HepG2 (cell line): ENCODE data around the gene NDUFB11. TPM values are rescaled to one million over a fixed set of nuclear protein-coding genes. Genes with fewer than 3 reads are reported as not detected.
A peak's percentile ranks its signal among the peaks of the same experiment; 100 is the strongest.

Experiments used
- EHMT2 ChIP-seq: fragments of 200-600 bp; sonication (generic); IDR thresholded peaks from 2 replicates; pipeline ENCODE4 v1.7.0; 2017; ENCODE audit warnings: antibody characterized with exemption, low read depth, low read length, borderline replicate concordance
- GABPA ChIP-seq, 2 experiments: IDR thresholded peaks; 2 replicates each; pipeline ENCODE4 v1.6.1; 2011 to 2016; ENCODE audit warnings: low read depth in 2 of 2, low read length in 1 of 2, missing biosample characterization in 1 of 2, missing genetic modification characterization in 1 of 2
- GLI4 ChIP-seq: sonication (generic); formaldehyde crosslinking; IDR thresholded peaks from 2 replicates; pipeline ENCODE4 v1.5.1; 2020; ENCODE audit warnings: missing genetic modification reagents, mild to moderate bottlenecking, moderate library complexity, borderline replicate concordance
- HDAC1 ChIP-seq: sonication (generic); formaldehyde crosslinking; IDR thresholded peaks from 2 replicates; pipeline ENCODE4 v1.5.1; 2020; ENCODE audit warnings: mild to moderate bottlenecking, missing genetic modification reagents
- HDAC2 ChIP-seq: sonication (generic); formaldehyde crosslinking; IDR thresholded peaks from 2 replicates; pipeline ENCODE4 v1.4.0; 2020; ENCODE audit warnings: missing genetic modification reagents
- IRF2 ChIP-seq: IDR thresholded peaks from 2 replicates; pipeline ENCODE4 v1.6.1; 2018; ENCODE audit warnings: missing genetic modification reagents, missing compliant biosample characterization
- KLF16 ChIP-seq, 2 experiments: sonication (generic) in 1 of 2; formaldehyde crosslinking in 1 of 2; IDR thresholded peaks; 2 replicates each; pipeline versions ENCODE4 v1.6.1 to v1.8.0; 2016 to 2023; ENCODE audit warnings: missing genetic modification reagents in 2 of 2, missing compliant biosample characterization in 1 of 2
- KLF9 ChIP-seq: IDR thresholded peaks from 2 replicates; pipeline ENCODE4 v1.6.1; 2016; ENCODE audit warnings: low read depth
- RFX5 ChIP-seq: IDR thresholded peaks from 2 replicates; pipeline ENCODE4 v1.6.1; 2011; ENCODE audit warnings: low read depth, low read length, improper control_type of control experiment
- TBX2 ChIP-seq: sonication (generic); formaldehyde crosslinking; IDR thresholded peaks from 2 replicates; pipeline ENCODE4 v1.5.0; 2020; ENCODE audit warnings: missing genetic modification reagents, mild to moderate bottlenecking, borderline replicate concordance
- THAP11 ChIP-seq: IDR thresholded peaks from 2 replicates; pipeline ENCODE4 v1.6.1; 2016; ENCODE audit warnings: missing biosample characterization, missing genetic modification reagents
- XRCC5 ChIP-seq: fragments of 200-400 bp; formaldehyde crosslinking; optimal IDR thresholded peaks from 2 replicates; pipeline ENCODE3; 2017; ENCODE audit warnings: mild to moderate bottlenecking, low read length
- ZBTB33 ChIP-seq: sonication (generic); formaldehyde crosslinking; IDR thresholded peaks from 2 replicates; pipeline ENCODE4 v1.4.0; 2020; ENCODE audit warnings: missing genetic modification reagents
- ZBTB38 ChIP-seq: sonication (generic); formaldehyde crosslinking; IDR thresholded peaks from 2 replicates; pipeline ENCODE4 v1.5.1; 2020; ENCODE audit warnings: mild to moderate bottlenecking, missing genetic modification reagents
- ZFAT ChIP-seq: sonication (generic); formaldehyde crosslinking; conservative IDR thresholded peaks from 2 replicates; pipeline ENCODE4 v1.8.1; 2023; ENCODE audit warnings: missing genetic modification reagents, inconsistent platforms
- ZNF232 ChIP-seq: sonication (generic); formaldehyde crosslinking; IDR thresholded peaks from 2 replicates; pipeline ENCODE4 v1.4.0; 2020; ENCODE audit warnings: missing genetic modification reagents, borderline replicate concordance
- ZNF607 ChIP-seq: sonication (generic); formaldehyde crosslinking; IDR thresholded peaks from 2 replicates; pipeline ENCODE4 v1.5.1; 2020; ENCODE audit warnings: missing genetic modification reagents, mild to moderate bottlenecking, borderline replicate concordance
- ZNF614 ChIP-seq: IDR thresholded peaks from 2 replicates; pipeline ENCODE4 v1.6.1; 2018; ENCODE audit warnings: missing biosample characterization, missing genetic modification reagents, inconsistent platforms, borderline replicate concordance
- ZNF792 ChIP-seq: IDR thresholded peaks from 2 replicates; pipeline ENCODE4 v1.6.1; 2016
- ZNF879 ChIP-seq: sonication (generic); formaldehyde crosslinking; IDR thresholded peaks from 2 replicates; pipeline ENCODE4 v1.8.1; 2023; ENCODE audit warnings: missing genetic modification reagents
- polyA plus RNA-seq, 8 experiments: library from polyadenylated mRNA; depleted of rRNA in 3 of 8; stranded (reverse) in 7 of 8; unstranded in 1 of 8; fragments of >200 nt; fragmentation: Illumina TruSeq in 4 of 8; extraction: Trizol in 4 of 8; gene quantifications; 2 replicates each; pipeline versions ENCODE4 v1.2.1 to v1.2.3, GENCODE V29; 2011 to 2016; ENCODE audit warnings: low read depth in 4 of 8, missing spikeins in 1 of 8, mixed read lengths in 1 of 8; ENCODE audit not compliant: insufficient read depth in 1 of 8
- total RNA-seq, 5 experiments: library from RNA; depleted of rRNA; stranded (reverse); fragments of >200 nt; fragmentation: Illumina TruSeq; extraction: Trizol; gene quantifications; 2 replicates each; pipeline ENCODE4 v1.2.3, GENCODE V29; 2016; ENCODE audit warnings: low read depth in 1 of 5
- TF ChIP-seq, protein P1 (sequence below): sonication (generic); formaldehyde crosslinking; IDR thresholded peaks from 2 replicates; pipeline ENCODE4 v1.4.0; 2020; ENCODE audit warnings: missing genetic modification reagents
- TF ChIP-seq, protein P2 (sequence below): sonication (generic); formaldehyde crosslinking; IDR thresholded peaks from 2 replicates; pipeline ENCODE4 v1.4.0; 2020; ENCODE audit warnings: mild to moderate bottlenecking, missing genetic modification reagents
- TF ChIP-seq, protein P3 (sequence below): sonication (generic); formaldehyde crosslinking; conservative IDR thresholded peaks from 2 replicates; pipeline ENCODE4 v1.5.0; 2020; ENCODE audit warnings: missing genetic modification reagents

The NDUFB11 gene
- total and polyA plus RNA-seq, 2 of the 13 experiments (the other 11 are each of a cell fraction or from before 2014, with no cell fraction given), result 46.6 to 100 TPM

DNA sequence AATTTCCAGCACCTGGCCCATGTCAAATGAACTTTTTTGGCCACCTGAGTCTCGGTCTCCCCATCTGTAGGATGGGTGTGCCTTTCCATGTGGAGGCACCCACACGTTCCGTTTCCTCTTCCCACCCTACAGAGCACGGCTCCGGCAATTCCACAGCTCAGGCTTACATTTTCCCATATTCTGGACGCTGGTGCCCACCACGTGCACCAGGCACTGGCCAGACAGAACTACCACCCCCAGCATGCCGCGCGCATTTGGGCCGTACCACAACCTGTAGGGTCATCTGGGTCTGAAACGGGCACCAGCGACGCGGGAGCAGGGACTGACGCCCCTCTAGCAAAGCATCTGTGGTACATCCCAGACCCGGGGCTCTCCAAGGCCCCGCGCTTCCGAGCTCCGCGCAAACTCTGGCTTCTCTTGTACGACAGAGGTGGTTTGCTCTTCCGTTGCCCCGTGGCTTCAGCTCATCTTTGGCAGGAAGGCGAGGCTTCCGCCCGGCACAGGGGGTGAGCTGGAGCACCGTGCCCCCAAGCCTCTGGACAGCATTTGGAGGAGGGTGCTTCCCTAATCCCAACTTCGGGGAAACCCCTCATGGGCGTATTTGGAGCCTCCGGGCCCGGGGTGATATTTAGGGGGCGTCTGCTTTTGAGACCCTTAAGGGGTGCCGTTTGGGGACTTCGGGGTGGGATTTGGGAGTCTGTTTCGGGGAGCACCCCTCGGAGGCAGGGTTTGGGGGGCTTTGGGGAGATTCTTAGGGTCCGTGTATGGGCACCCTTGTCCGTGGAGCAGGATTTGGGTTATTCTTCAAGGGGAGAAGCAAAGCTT is 46.2 kb upstream of the NDUFB11 start (continued):
- 0 out of 2 replicates have a peak, but pooled peaks have one; percentile 56 for TF ChIP-seq ZNF232 (CRISPR knock-in tag)
- TF ChIP-seq THAP11 (CRISPR knock-in tag), result peak; percentile 100
- no peak for TF ChIP-seq ZNF607
- no peak for TF ChIP-seq KLF16 (CRISPR knock-in tag; IDR thresholded peaks at IDR 0.05)
- 0 out of 2 replicates have a peak, but pooled peaks have one; percentile 32 for TF ChIP-seq ZNF792
- no peak for TF ChIP-seq ZNF879 (CRISPR knock-in tag)
- TF ChIP-seq, protein P1, sequence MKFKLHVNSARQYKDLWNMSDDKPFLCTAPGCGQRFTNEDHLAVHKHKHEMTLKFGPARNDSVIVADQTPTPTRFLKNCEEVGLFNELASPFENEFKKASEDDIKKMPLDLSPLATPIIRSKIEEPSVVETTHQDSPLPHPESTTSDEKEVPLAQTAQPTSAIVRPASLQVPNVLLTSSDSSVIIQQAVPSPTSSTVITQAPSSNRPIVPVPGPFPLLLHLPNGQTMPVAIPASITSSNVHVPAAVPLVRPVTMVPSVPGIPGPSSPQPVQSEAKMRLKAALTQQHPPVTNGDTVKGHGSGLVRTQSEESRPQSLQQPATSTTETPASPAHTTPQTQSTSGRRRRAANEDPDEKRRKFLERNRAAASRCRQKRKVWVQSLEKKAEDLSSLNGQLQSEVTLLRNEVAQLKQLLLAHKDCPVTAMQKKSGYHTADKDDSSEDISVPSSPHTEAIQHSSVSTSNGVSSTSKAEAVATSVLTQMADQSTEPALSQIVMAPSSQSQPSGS (CRISPR knock-in tag), result peak; percentile 16; the same call in 1 of the 2 replicates
- TF ChIP-seq, protein P2, sequence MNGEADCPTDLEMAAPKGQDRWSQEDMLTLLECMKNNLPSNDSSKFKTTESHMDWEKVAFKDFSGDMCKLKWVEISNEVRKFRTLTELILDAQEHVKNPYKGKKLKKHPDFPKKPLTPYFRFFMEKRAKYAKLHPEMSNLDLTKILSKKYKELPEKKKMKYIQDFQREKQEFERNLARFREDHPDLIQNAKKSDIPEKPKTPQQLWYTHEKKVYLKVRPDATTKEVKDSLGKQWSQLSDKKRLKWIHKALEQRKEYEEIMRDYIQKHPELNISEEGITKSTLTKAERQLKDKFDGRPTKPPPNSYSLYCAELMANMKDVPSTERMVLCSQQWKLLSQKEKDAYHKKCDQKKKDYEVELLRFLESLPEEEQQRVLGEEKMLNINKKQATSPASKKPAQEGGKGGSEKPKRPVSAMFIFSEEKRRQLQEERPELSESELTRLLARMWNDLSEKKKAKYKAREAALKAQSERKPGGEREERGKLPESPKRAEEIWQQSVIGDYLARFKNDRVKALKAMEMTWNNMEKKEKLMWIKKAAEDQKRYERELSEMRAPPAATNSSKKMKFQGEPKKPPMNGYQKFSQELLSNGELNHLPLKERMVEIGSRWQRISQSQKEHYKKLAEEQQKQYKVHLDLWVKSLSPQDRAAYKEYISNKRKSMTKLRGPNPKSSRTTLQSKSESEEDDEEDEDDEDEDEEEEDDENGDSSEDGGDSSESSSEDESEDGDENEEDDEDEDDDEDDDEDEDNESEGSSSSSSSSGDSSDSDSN (CRISPR knock-in tag), result peak; percentile 52; the same call in 1 of the 2 replicates
- TF ChIP-seq KLF9 (CRISPR knock-in tag), result no peak
- TF ChIP-seq, protein P3, sequence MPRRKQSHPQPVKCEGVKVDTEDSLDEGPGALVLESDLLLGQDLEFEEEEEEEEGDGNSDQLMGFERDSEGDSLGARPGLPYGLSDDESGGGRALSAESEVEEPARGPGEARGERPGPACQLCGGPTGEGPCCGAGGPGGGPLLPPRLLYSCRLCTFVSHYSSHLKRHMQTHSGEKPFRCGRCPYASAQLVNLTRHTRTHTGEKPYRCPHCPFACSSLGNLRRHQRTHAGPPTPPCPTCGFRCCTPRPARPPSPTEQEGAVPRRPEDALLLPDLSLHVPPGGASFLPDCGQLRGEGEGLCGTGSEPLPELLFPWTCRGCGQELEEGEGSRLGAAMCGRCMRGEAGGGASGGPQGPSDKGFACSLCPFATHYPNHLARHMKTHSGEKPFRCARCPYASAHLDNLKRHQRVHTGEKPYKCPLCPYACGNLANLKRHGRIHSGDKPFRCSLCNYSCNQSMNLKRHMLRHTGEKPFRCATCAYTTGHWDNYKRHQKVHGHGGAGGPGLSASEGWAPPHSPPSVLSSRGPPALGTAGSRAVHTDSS, result 0 out of 2 replicates have a peak, but pooled peaks have one; percentile 21
- TF ChIP-seq IRF2 (CRISPR knock-in tag), result peak; percentile 87
- no peak for TF ChIP-seq EHMT2
- TF ChIP-seq ZFAT (CRISPR knock-in tag), result no peak
- TF ChIP-seq RFX5, result no peak
- peak; percentile 44; the same call in 1 of the 2 replicates for TF ChIP-seq TBX2 (CRISPR knock-in tag)
- TF ChIP-seq XRCC5, result peak; percentile 68
- no peak for TF ChIP-seq ZBTB38 (CRISPR knock-in tag)
- 0 out of 2 replicates have a peak, but pooled peaks have one; percentile 15 for TF ChIP-seq ZBTB33 (CRISPR knock-in tag)
- TF ChIP-seq HDAC2 (CRISPR knock-in tag), result 0 out of 2 replicates have a peak, but pooled peaks have one; percentile 39
- peak; percentile 54 for TF ChIP-seq HDAC1 (CRISPR knock-in tag)
- 0 out of 2 replicates have a peak, but pooled peaks have one; percentile 37 for TF ChIP-seq ZNF614 (CRISPR knock-in tag)
- no peak for TF ChIP-seq GLI4
- TF ChIP-seq GABPA (IDR thresholded peaks at IDR 0.05; ENCODE audit: low read depth, low read length), result no peak
- TF ChIP-seq GABPA (CRISPR knock-in tag; IDR thresholded peaks at IDR 0.05; ENCODE audit: low read depth), result peak; percentile 65
